MM.1S (cell line): ENCODE measurements around the gene VENTX.

ENCODE experiments used
- CTCF ChIP-seq: fragments of 300-600 bp; sonication (generic); IDR thresholded peaks from 2 replicates; pipeline ENCODE4 v1.5.1; 2016; ENCODE audit warnings: antibody characterized with exemption, low read length, mixed read lengths
- EZH2 ChIP-seq: fragments of 300-600 bp; sonication (generic); optimal IDR thresholded peaks from 2 replicates; pipeline ENCODE3; 2017; ENCODE audit warnings: low read depth, mild to moderate bottlenecking, antibody characterized with exemption, low read length, mixed read lengths
- EZH2phosphoT487 ChIP-seq: fragments of 300-600 bp; sonication (generic); IDR thresholded peaks from 2 replicates; pipeline ENCODE4 v1.6.1; 2018; ENCODE audit warnings: antibody characterized with exemption, low read length

- TF ChIP-seq CTCF = no peak
- no peak for TF ChIP-seq EZH2
- no peak for TF ChIP-seq EZH2phosphoT487
Measured at GRCh38 chr10:133202778-133203651, 34.6 kb upstream of the VENTX start.
